Measurements from ENCODE around the gene EVC2. TPM values are rescaled to one million over a fixed set of nuclear protein-coding genes. Genes with fewer than 3 reads are reported as not detected.

EVC2 gene
- total RNA-seq (1 to 10 TPM; 4.1 to 5.7 TPM), polyA plus RNA-seq (ENCODE audit: insufficient read length in 6 of 6) (10 to 100 TPM in 2 of 6 donors, 1 to 10 TPM in 4; 8.9 to 11.0 (median 9.6) TPM)
- long read RNA-seq, donor 1, result 0 reads
- long read RNA-seq, donor 2, full-length matches to known transcripts, result 1 of 13 reads
- long read RNA-seq, donor 2, partial matches to known transcripts, result 5 of 13 reads
- long read RNA-seq, donor 2, other reads (novel, unspliced or antisense), result 7 of 13 reads
- long read RNA-seq, donor 3, result 0 reads
- long read RNA-seq, donor 4, partial matches to known transcripts, result 0 of 1 reads
- long read RNA-seq, donor 4, other reads (novel, unspliced or antisense), result 1 of 1 reads
- long read RNA-seq, donor 5, full-length matches to known transcripts, result 4 of 4 reads
- long read RNA-seq, donor 5, partial matches to known transcripts, result 0 of 4 reads
- long read RNA-seq, donor 5, other reads (novel, unspliced or antisense), result 0 of 4 reads
- long read RNA-seq, donor 6, full-length matches to known transcripts, result 2 of 2 reads
- long read RNA-seq, donor 6, partial matches to known transcripts, result 0 of 2 reads
- long read RNA-seq, donor 6, other reads (novel, unspliced or antisense), result 0 of 2 reads
- long read RNA-seq, donor 7, full-length matches to known transcripts, result 2 of 2 reads
- long read RNA-seq, donor 7, partial matches to known transcripts, result 0 of 2 reads
- long read RNA-seq, donor 7, other reads (novel, unspliced or antisense), result 0 of 2 reads
- long read RNA-seq, donor 8, result 0 reads
- long read RNA-seq, donor 9, result 0 reads
- long read RNA-seq, donor 10, result 0 reads
- long read RNA-seq, donor 11, result 0 reads
- long read RNA-seq, donor 12, result 0 reads

GRCh38 chr4:5708449-5709206 lies at the start of gene EVC2:
Gene EVC2, minus strand, starts transcription at chr4:5708559. Its CDS starts 46 bp downstream, at chr4:5708513.
- Histone ChIP-seq H3K9me3 (no peaks in the 10 kb centered on the region), H3K27ac (peak within 1 kb of the TSS; percentile 55 to 69), H3K27me3 (peaks cover 0 to 71% of the 10 kb centered on the region in 2 donors), H3K36me3 (no peaks in the 10 kb centered on the region), H3K4me1 (peaks cover 9 to 27% of the 10 kb centered on the region in 2 donors), H3K4me3 (peak within 1 kb of the TSS; percentile 57 to 58)
- DNase-seq (peak; percentile 58 to 88 (median 72)), ATAC-seq (peak; percentile 72)
- no peak for TF ChIP-seq CTCF (IDR thresholded peaks at IDR 0.05)
- intact Hi-C loops (cut with DNase I), result no loop called here

- intact Hi-C loops (cut with DNase I), result no loop called here
- peaks cover 0 to 30% of the 10 kb centered on the region in 2 donors for H3K36me3 ChIP-seq
- ATAC-seq, result no peak
- H3K27ac ChIP-seq, result no peak overlapping the region
- no peaks in the 10 kb centered on the region for H3K4me1 ChIP-seq
- DNase-seq, result no peak
- no peaks in the 10 kb centered on the region for H3K9me3 ChIP-seq
- H3K4me3 ChIP-seq, result no peak overlapping the region
- H3K27me3 ChIP-seq, result no peaks in the 10 kb centered on the region
- no peak for TF ChIP-seq CTCF (IDR thresholded peaks at IDR 0.05)
Observed at GRCh38 chr4:5757954-5758353, 49.6 kb upstream of the EVC2 start.

GRCh38 chr4:5757536-5757935 lies 49.2 kb upstream of the EVC2 start:
- Histone ChIP-seq H3K27me3 (no peaks in the 10 kb centered on the region), H3K4me3 (no peak overlapping the region), H3K36me3 (peaks cover 0 to 30% of the 10 kb centered on the region in 2 donors), H3K4me1 (no peaks in the 10 kb centered on the region), H3K9me3 (no peaks in the 10 kb centered on the region), H3K27ac (no peak overlapping the region)
- no peak for TF ChIP-seq CTCF (IDR thresholded peaks at IDR 0.05)
- ATAC-seq (no peak), DNase-seq (no peak)
- intact Hi-C loops (cut with DNase I), result no loop called here

- ATAC-seq (no peak), DNase-seq (no peak)
- no peak overlapping the region for H3K27ac ChIP-seq
- no peak overlapping the region for H3K4me3 ChIP-seq
- no peaks in the 10 kb centered on the region for H3K27me3 ChIP-seq
- H3K36me3 ChIP-seq, result peaks cover 0 to 30% of the 10 kb centered on the region in 2 donors
- no peaks in the 10 kb centered on the region for H3K4me1 ChIP-seq
- H3K9me3 ChIP-seq, result no peaks in the 10 kb centered on the region
- intact Hi-C loops (cut with DNase I), result no loop called here
- no peak for TF ChIP-seq CTCF (IDR thresholded peaks at IDR 0.05)
Observed at GRCh38 chr4:5757091-5757490, 48.7 kb upstream of the EVC2 start.
